Measurements from ENCODE around the gene MTRF1.
"Not testable (repeated sequence)": the region's sequence is repeated elsewhere in the genome, so short reads cannot be mapped to it uniquely, and the experiment has no call there.

MTRF1 gene

GRCh38 chr13:41199079-41199478 lies 64.3 kb downstream of the MTRF1 start:
- Histone ChIP-seq H3K27me3 (ENCODE audit: insufficient read depth, low read length) (no peaks in the 10 kb centered on the region), H3K4me1 (ENCODE audit: insufficient read depth, low read length) (peaks cover under 1% of the 10 kb centered on the region), H3K4me3 (ENCODE audit: low read length) (no peak overlapping the region), H3K9me3 (ENCODE audit: low read length) (no peaks in the 10 kb centered on the region), H3K36me3 (ENCODE audit: insufficient read depth, low read length) (no peaks in the 10 kb centered on the region), H2AFZ (ENCODE audit: low read depth, low read length) (no peak overlapping the region)

- no peak overlapping the region for H2AFZ ChIP-seq (ENCODE audit: low read depth, low read length)
Measured at GRCh38 chr13:41196620-41197019, 66.8 kb downstream of the MTRF1 start.

GRCh38 chr13:41196011-41196410 lies 67.4 kb downstream of the MTRF1 start:
- H2AFZ ChIP-seq (ENCODE audit: low read depth, low read length), result no peak overlapping the region
- H3K36me3 ChIP-seq (ENCODE audit: insufficient read depth, low read length), result peaks cover 10% of the 10 kb centered on the region
- H3K27me3 ChIP-seq (ENCODE audit: insufficient read depth, low read length), result no peaks in the 10 kb centered on the region
- H3K4me1 ChIP-seq (ENCODE audit: insufficient read depth, low read length), result peaks cover 8% of the 10 kb centered on the region
- no peak overlapping the region for H3K4me3 ChIP-seq (ENCODE audit: low read length)
- H3K9me3 ChIP-seq (ENCODE audit: low read length), result peaks cover 8% of the 10 kb centered on the region

More at GRCh38 chr13:41196620-41197019, 66.8 kb downstream of the MTRF1 start:
- Histone ChIP-seq H3K9me3 (ENCODE audit: low read length) (peaks cover 8% of the 10 kb centered on the region), H3K36me3 (ENCODE audit: insufficient read depth, low read length) (peaks cover 10% of the 10 kb centered on the region), H3K4me1 (ENCODE audit: insufficient read depth, low read length) (peaks cover 8% of the 10 kb centered on the region), H3K4me3 (ENCODE audit: low read length) (no peak overlapping the region), H3K27me3 (ENCODE audit: insufficient read depth, low read length) (no peaks in the 10 kb centered on the region)

- no peaks in the 10 kb centered on the region for H3K27me3 ChIP-seq (ENCODE audit: insufficient read depth, low read length)
- peak within 1 kb of the TSS; percentile 57 for H3K4me3 ChIP-seq (ENCODE audit: low read length)
- peaks cover 10% of the 10 kb centered on the region for H3K36me3 ChIP-seq (ENCODE audit: insufficient read depth, low read length)
- peaks cover 8% of the 10 kb centered on the region for H3K4me1 ChIP-seq (ENCODE audit: insufficient read depth, low read length)
- H2AFZ ChIP-seq (ENCODE audit: low read depth, low read length), result peak within 1 kb of the TSS; percentile 92
- peaks cover 8% of the 10 kb centered on the region for H3K9me3 ChIP-seq (ENCODE audit: low read length)
Measured at GRCh38 chr13:41193919-41194824, 69.2 kb downstream of the MTRF1 start, which contains the start of gene KBTBD7. Gene KBTBD7, minus strand, starts transcription at chr13:41194569. Its CDS starts 312 bp downstream, at chr13:41194257.

GRCh38 chr13:41193469-41193868 lies 69.9 kb downstream of the MTRF1 start:
- peak overlapping the region; percentile 57 for H3K4me3 ChIP-seq (ENCODE audit: low read length)
- H3K9me3 ChIP-seq (ENCODE audit: low read length), result peaks cover 8% of the 10 kb centered on the region
- H2AFZ ChIP-seq (ENCODE audit: low read depth, low read length), result no peak overlapping the region
- H3K36me3 ChIP-seq (ENCODE audit: insufficient read depth, low read length), result peaks cover 10% of the 10 kb centered on the region
- H3K27me3 ChIP-seq (ENCODE audit: insufficient read depth, low read length), result no peaks in the 10 kb centered on the region
- H3K4me1 ChIP-seq (ENCODE audit: insufficient read depth, low read length), result peaks cover 8% of the 10 kb centered on the region

- Histone ChIP-seq H3K4me3 (ENCODE audit: low read length) (no peak overlapping the region), H3K36me3 (ENCODE audit: insufficient read depth, low read length) (peaks cover 10% of the 10 kb centered on the region), H3K4me1 (ENCODE audit: insufficient read depth, low read length) (peaks cover 2% of the 10 kb centered on the region), H2AFZ (ENCODE audit: low read depth, low read length) (no peak overlapping the region), H3K27me3 (ENCODE audit: insufficient read depth, low read length) (no peaks in the 10 kb centered on the region), H3K9me3 (ENCODE audit: low read length) (peaks cover 7% of the 10 kb centered on the region)
Measured at GRCh38 chr13:41188584-41188983, 74.8 kb downstream of the MTRF1 start.

DNA sequence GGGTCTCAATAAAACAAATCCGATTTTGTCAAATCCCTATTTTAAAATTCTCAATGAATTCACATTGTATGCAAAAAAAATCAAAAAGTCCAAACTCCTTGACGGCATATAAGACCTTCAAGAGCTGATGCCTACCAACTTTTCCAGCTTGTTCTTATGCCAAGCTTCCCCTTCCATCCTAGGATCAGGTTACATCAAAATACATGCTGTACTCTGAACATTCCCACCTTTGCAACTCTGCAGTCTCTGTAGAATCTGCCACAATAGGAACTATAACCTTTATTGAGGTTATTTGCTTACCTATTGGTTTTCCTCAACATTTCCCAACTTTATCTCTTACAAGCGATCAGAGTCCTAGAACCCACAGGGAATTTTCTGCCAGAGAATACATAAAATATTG lies 76.9 kb downstream of the MTRF1 start:
- no peaks in the 10 kb centered on the region for H3K27me3 ChIP-seq (ENCODE audit: insufficient read depth, low read length)
- H3K36me3 ChIP-seq (ENCODE audit: insufficient read depth, low read length), result no peaks in the 10 kb centered on the region
- H3K9me3 ChIP-seq (ENCODE audit: low read length), result no peaks in the 10 kb centered on the region
- H3K4me3 ChIP-seq (ENCODE audit: low read length), result no peak overlapping the region
- no peak overlapping the region for H2AFZ ChIP-seq (ENCODE audit: low read depth, low read length)
- no peaks in the 10 kb centered on the region for H3K4me1 ChIP-seq (ENCODE audit: insufficient read depth, low read length)

DNA sequence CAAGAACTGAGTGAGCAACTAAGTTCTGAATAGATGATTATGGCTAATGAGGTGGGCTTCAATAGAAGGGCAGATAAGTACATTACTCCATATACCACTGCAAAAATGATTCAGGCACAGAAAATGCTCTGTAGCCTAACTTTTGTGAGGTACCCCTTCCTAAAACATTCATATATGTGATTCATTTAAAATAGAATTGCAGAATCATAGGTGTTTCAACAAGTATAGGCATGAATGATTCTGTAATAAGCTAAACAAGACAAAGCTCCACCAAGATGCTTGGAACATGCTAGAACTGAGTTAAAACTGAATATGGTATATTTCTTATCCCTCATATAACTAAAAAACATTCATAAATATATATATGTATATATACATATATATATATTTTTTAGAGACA lies 81.1 kb downstream of the MTRF1 start:
- H3K9me3 ChIP-seq (ENCODE audit: low read length), result no peaks in the 10 kb centered on the region
- no peaks in the 10 kb centered on the region for H3K4me1 ChIP-seq (ENCODE audit: insufficient read depth, low read length)
- no peak overlapping the region for H2AFZ ChIP-seq (ENCODE audit: low read depth, low read length)
- no peaks in the 10 kb centered on the region for H3K36me3 ChIP-seq (ENCODE audit: insufficient read depth, low read length)
- H3K27me3 ChIP-seq (ENCODE audit: insufficient read depth, low read length), result no peaks in the 10 kb centered on the region
- no peak overlapping the region for H3K4me3 ChIP-seq (ENCODE audit: low read length)

- H2AFZ ChIP-seq (ENCODE audit: low read depth, low read length), result no peak overlapping the region
- no peaks in the 10 kb centered on the region for H3K4me1 ChIP-seq (ENCODE audit: insufficient read depth, low read length)
- no peak overlapping the region for H3K4me3 ChIP-seq (ENCODE audit: low read length)
- peaks cover 3% of the 10 kb centered on the region for H3K9me3 ChIP-seq (ENCODE audit: low read length)
- no peaks in the 10 kb centered on the region for H3K27me3 ChIP-seq (ENCODE audit: insufficient read depth, low read length)
- no peaks in the 10 kb centered on the region for H3K36me3 ChIP-seq (ENCODE audit: insufficient read depth, low read length)
Measured at GRCh38 chr13:41179593-41180250, 83.7 kb downstream of the MTRF1 start.

- no peaks in the 10 kb centered on the region for H3K36me3 ChIP-seq (ENCODE audit: insufficient read depth, low read length)
- no peak overlapping the region for H2AFZ ChIP-seq (ENCODE audit: low read depth, low read length)
- H3K4me3 ChIP-seq (ENCODE audit: low read length), result no peak overlapping the region
- no peaks in the 10 kb centered on the region for H3K27me3 ChIP-seq (ENCODE audit: insufficient read depth, low read length)
- H3K4me1 ChIP-seq (ENCODE audit: insufficient read depth, low read length), result no peaks in the 10 kb centered on the region
- H3K9me3 ChIP-seq (ENCODE audit: low read length), result peaks cover 4% of the 10 kb centered on the region
Measured at GRCh38 chr13:41178040-41178439, 85.3 kb downstream of the MTRF1 start.

DNA sequence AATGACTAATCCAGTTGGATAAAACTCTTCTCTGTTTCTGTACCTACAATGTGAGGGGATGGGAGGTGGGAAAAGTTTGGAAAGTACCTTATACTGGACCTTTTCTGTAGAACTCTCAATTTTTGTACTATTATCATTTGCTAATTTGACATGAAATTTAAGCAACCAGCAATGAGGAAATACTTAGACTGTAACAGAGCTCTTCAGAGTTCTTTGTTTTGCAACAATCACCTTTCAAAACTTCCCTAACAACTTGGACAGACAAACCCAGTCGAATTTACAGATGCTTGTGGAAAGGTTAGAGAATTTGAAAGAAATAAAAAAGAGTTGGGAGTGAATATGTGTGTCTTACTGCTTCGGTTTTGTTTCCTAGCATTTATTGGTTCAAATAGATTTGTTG lies 85.8 kb downstream of the MTRF1 start:
- H3K4me3 ChIP-seq (ENCODE audit: low read length), result no peak overlapping the region
- H3K9me3 ChIP-seq (ENCODE audit: low read length), result peaks cover 4% of the 10 kb centered on the region
- no peaks in the 10 kb centered on the region for H3K4me1 ChIP-seq (ENCODE audit: insufficient read depth, low read length)
- H3K27me3 ChIP-seq (ENCODE audit: insufficient read depth, low read length), result no peaks in the 10 kb centered on the region
- H3K36me3 ChIP-seq (ENCODE audit: insufficient read depth, low read length), result no peaks in the 10 kb centered on the region
- H2AFZ ChIP-seq (ENCODE audit: low read depth, low read length), result no peak overlapping the region

GRCh38 chr13:41175576-41175975 lies 87.8 kb downstream of the MTRF1 start:
- H3K4me3 ChIP-seq (ENCODE audit: low read length); H3K4me1 ChIP-seq (ENCODE audit: insufficient read depth, low read length); H3K36me3 ChIP-seq (ENCODE audit: insufficient read depth, low read length): not testable (repeated sequence)

More at GRCh38 chr13:41175576-41175975, 87.8 kb downstream of the MTRF1 start:
- H2AFZ ChIP-seq (ENCODE audit: low read depth, low read length); H3K9me3 ChIP-seq (ENCODE audit: low read length); H3K27me3 ChIP-seq (ENCODE audit: insufficient read depth, low read length): not testable (repeated sequence)
